H1 (cell line): ENCODE measurements around the gene SPINT2. TPM values are rescaled to one million over a fixed set of nuclear protein-coding genes. Genes with fewer than 3 reads are reported as not detected.

ENCODE experiments used
- CTCF ChIA-PET: fragments of 300-600 bp; sonication (Branson Sonifier 250); formaldehyde crosslinking; loops from one replicate; lab custom pipeline; 2021; ENCODE audit not compliant: partially characterized antibody; lab: Charles Lee
- POLR2A ChIA-PET: fragments of 300-600 bp; sonication (Branson Sonifier 250); formaldehyde crosslinking; loops from one replicate; lab custom pipeline; 2021; ENCODE audit warnings: inconsistent platforms; ENCODE audit not compliant: partially characterized antibody; lab: Charles Lee
- DNase-seq, 2 experiments: peaks; one replicate each; pipeline versions ENCODE4 v3.0.0 to v3.0.0-alpha.2; 2010 to 2022; ENCODE audit warnings: low spot score in 2 of 2, low read depth in 1 of 2, mixed read lengths in 1 of 2
- FAIRE-seq: peaks from 2 replicates; lab custom pipeline; 2011; peaks lifted over from hg19 to GRCh38; lab: Jason Lieb, UNC
- H2AFZ ChIP-seq: 2 replicates; pipeline ENCODE4 v1.8.1; 2012; ENCODE audit warnings: low read length, inconsistent platforms
- H2AK5ac ChIP-seq: 2 replicates; pipeline ENCODE4 v1.6.1; 2013; ENCODE audit warnings: low read depth, low read length
- H2BK120ac ChIP-seq: replicated peaks from 2 replicates; pipeline ENCODE3; 2013; ENCODE audit warnings: low read depth, low read length, inconsistent platforms
- H2BK12ac ChIP-seq: 2 replicates; pipeline ENCODE4 v1.6.1; 2013; ENCODE audit warnings: low read depth, low read length
- H2BK15ac ChIP-seq: 2 replicates; pipeline ENCODE4 v1.6.1; 2013; ENCODE audit warnings: low read length
- H2BK20ac ChIP-seq: 2 replicates; pipeline ENCODE4 v1.6.1; 2013; ENCODE audit warnings: low read length
- H2BK5ac ChIP-seq: 2 replicates; pipeline ENCODE4 v1.6.1; 2013; ENCODE audit warnings: low read depth, low read length
- H3K14ac ChIP-seq: 2 replicates; pipeline ENCODE4 v1.6.1; 2013; ENCODE audit warnings: inconsistent platforms; ENCODE audit not compliant: insufficient read length
- H3K18ac ChIP-seq: 2 replicates; pipeline ENCODE4 v1.6.1; 2013; ENCODE audit warnings: low read length; ENCODE audit errors: extremely low read depth
- H3K23ac ChIP-seq: 2 replicates; pipeline ENCODE4 v1.6.1; 2013; ENCODE audit warnings: inconsistent platforms; ENCODE audit not compliant: insufficient read length
- H3K23me2 ChIP-seq: 2 replicates; pipeline ENCODE4 v1.6.1; 2013; ENCODE audit warnings: low read depth, low read length
- H3K27ac ChIP-seq: 2 replicates; pipeline ENCODE4 v1.6.1; 2011; ENCODE audit warnings: low read depth, low read length, inconsistent platforms
- H3K27me3 ChIP-seq, 4 experiments: replicated peaks in 1 of 4; 1 replicate in 1 of 4; 2 replicates in 3 of 4; pipeline versions ENCODE4 v1.6.1 to v1.8.1; 2011 to 2013; ENCODE audit warnings: low read length in 3 of 4, mild to moderate bottlenecking in 3 of 4, inconsistent platforms in 2 of 4, mixed read lengths in 2 of 4, moderate library complexity in 1 of 4; ENCODE audit not compliant: control insufficient read depth in 3 of 4, insufficient read depth in 3 of 4; ENCODE audit errors: extremely low read depth in 1 of 4
- H3K36me3 ChIP-seq, 4 experiments: 2 replicates each; pipeline versions ENCODE4 v1.6.1 to v1.8.1; 2011 to 2013; ENCODE audit warnings: mild to moderate bottlenecking in 4 of 4, low read length in 3 of 4, moderate library complexity in 2 of 4, control low read depth in 1 of 4, inconsistent platforms in 1 of 4; ENCODE audit not compliant: insufficient read depth in 4 of 4, control insufficient read depth in 2 of 4
- H3K4ac ChIP-seq: replicated peaks from 2 replicates; pipeline ENCODE3; 2013; ENCODE audit warnings: low read length, low read depth, mixed read lengths, inconsistent platforms; ENCODE audit not compliant: insufficient read length
- H3K4me1 ChIP-seq, 4 experiments: replicated peaks in 1 of 4; 1 replicate in 1 of 4; 2 replicates in 3 of 4; pipeline versions ENCODE4 v1.6.1 to v1.8.1; 2011 to 2013; ENCODE audit warnings: low read length in 3 of 4, inconsistent platforms in 2 of 4, mixed read lengths in 1 of 4; ENCODE audit not compliant: insufficient read depth in 4 of 4, control insufficient read depth in 3 of 4
- H3K4me2 ChIP-seq, 2 experiments: 2 replicates each; pipeline versions ENCODE4 v1.6.1 to v1.8.1; 2011 to 2013; ENCODE audit warnings: low read depth in 2 of 2, low read length in 2 of 2, control low read depth in 1 of 2, inconsistent platforms in 1 of 2, mild to moderate bottlenecking in 1 of 2; ENCODE audit not compliant: insufficient read depth in 1 of 2
- H3K4me3 ChIP-seq, 4 experiments: fragments of 200-600, 300-600 bp in 1 of 4; sonication (generic), shearing (Covaris generic), sonication (Bioruptor Twin) in 1 of 4; 2 replicates each; pipeline versions ENCODE4 v1.5.1 to v1.8.1; 2011 to 2016; ENCODE audit warnings: low read length in 4 of 4, low read depth in 3 of 4, control low read depth in 2 of 4, inconsistent platforms in 2 of 4, mild to moderate bottlenecking in 2 of 4, mixed read lengths in 1 of 4, moderate library complexity in 1 of 4; ENCODE audit not compliant: insufficient read depth in 2 of 4; ENCODE audit errors: extremely low read depth in 1 of 4
- H3K56ac ChIP-seq: replicated peaks from 2 replicates; pipeline ENCODE3; 2013; ENCODE audit warnings: low read depth, mild to moderate bottlenecking, mixed read lengths, low read length, inconsistent platforms; ENCODE audit not compliant: insufficient read length
- H3K79me1 ChIP-seq: 2 replicates; pipeline ENCODE4 v1.6.1; 2013; ENCODE audit warnings: low read depth, low read length, control low read depth
- H3K79me2 ChIP-seq, 2 experiments: 2 replicates each; pipeline versions ENCODE4 v1.6.1 to v1.8.1; 2012 to 2013; ENCODE audit warnings: low read length in 2 of 2, mild to moderate bottlenecking in 2 of 2, inconsistent platforms in 1 of 2; ENCODE audit not compliant: insufficient read depth in 2 of 2, control insufficient read depth in 1 of 2
- H3K9ac ChIP-seq, 4 experiments: replicated peaks in 1 of 4; 1 replicate in 1 of 4; 2 replicates in 3 of 4; pipeline versions ENCODE4 v1.6.1 to v1.8.1; 2011 to 2013; ENCODE audit warnings: low read depth in 3 of 4, low read length in 3 of 4, control low read depth in 2 of 4, mild to moderate bottlenecking in 2 of 4, moderate library complexity in 2 of 4, inconsistent platforms in 1 of 4; ENCODE audit errors: extremely low read depth in 1 of 4
- H3K9me3 ChIP-seq, 2 experiments: 2 replicates each; pipeline versions ENCODE4 v1.6.1 to v1.8.1; 2012 to 2013; ENCODE audit warnings: mild to moderate bottlenecking in 2 of 2, moderate library complexity in 2 of 2, control low read depth in 1 of 2, inconsistent platforms in 1 of 2, low read depth in 1 of 2, low read length in 1 of 2, mixed read lengths in 1 of 2; ENCODE audit not compliant: insufficient read depth in 2 of 2
- H4K20me1 ChIP-seq, 2 experiments: replicated peaks in 1 of 2; 2 replicates each; pipeline versions ENCODE3 to v1.8.1; 2011 to 2013; ENCODE audit warnings: inconsistent platforms in 2 of 2, low read length in 2 of 2, mild to moderate bottlenecking in 1 of 2; ENCODE audit not compliant: insufficient read depth in 2 of 2, control insufficient read depth in 1 of 2
- H4K5ac ChIP-seq: 2 replicates; pipeline ENCODE4 v1.6.1; 2013; ENCODE audit warnings: low read length, low read depth, mixed read lengths, inconsistent platforms; ENCODE audit not compliant: insufficient read length
- H4K8ac ChIP-seq: 2 replicates; pipeline ENCODE4 v1.8.0; 2013; ENCODE audit warnings: mild to moderate bottlenecking, moderate library complexity, low read length, inconsistent platforms; ENCODE audit not compliant: insufficient read depth; ENCODE audit errors: extremely low read depth
- H4K91ac ChIP-seq: replicated peaks from 2 replicates; pipeline ENCODE3; 2013; ENCODE audit warnings: low read length, mixed read lengths, inconsistent platforms; ENCODE audit not compliant: insufficient read length
- ASH2L ChIP-seq: fragments of 200-600, 300-600 bp; sonication (generic); IDR thresholded peaks from one replicate; pipeline ENCODE4 v1.7.1; 2017; ENCODE audit warnings: low read length
- GTF2F1 ChIP-seq: IDR thresholded peaks from 2 replicates; pipeline ENCODE4 v1.6.1; 2012; ENCODE audit warnings: low read depth, low read length, improper control_type of control experiment, borderline replicate concordance
- KDM5A ChIP-seq: fragments of 200-600 bp; IDR thresholded peaks from 2 replicates; pipeline ENCODE4 v1.7.1; 2012; ENCODE audit warnings: mild to moderate bottlenecking, low read length, inconsistent platforms, mixed read lengths
- PHF8 ChIP-seq: fragments of 200-600 bp; sonication (generic); conservative IDR thresholded peaks from 2 replicates; pipeline ENCODE4 v1.7.1; 2012; ENCODE audit warnings: low read depth, mild to moderate bottlenecking, inconsistent platforms, low read length, moderate library complexity
- RNF2 ChIP-seq: fragments of 200-900, 300-1000 bp; sonication (generic); IDR thresholded peaks from 2 replicates; pipeline ENCODE4 v1.7.1; 2016; ENCODE audit warnings: borderline replicate concordance, low read depth, mild to moderate bottlenecking, antibody characterized with exemption, low read length; ENCODE audit not compliant: poor library complexity, severe bottlenecking; ENCODE audit errors: missing control alignments
- SP2 ChIP-seq: IDR thresholded peaks from 2 replicates; pipeline ENCODE4 v1.6.1; 2012; ENCODE audit warnings: mild to moderate bottlenecking, low read length, inconsistent platforms
- ZNF274 ChIP-seq: IDR thresholded peaks from 2 replicates; pipeline ENCODE4 v1.7.0; 2012; ENCODE audit warnings: low read length, borderline replicate concordance; ENCODE audit errors: extremely low read depth
- WGBS, 2 experiments: shearing (Covaris generic) in 1 of 2; methylation state at CpG; one replicate each; pipeline versions ENCODE4 v1.1.6 to v1.1.7; 2013 to 2015; ENCODE audit warnings: low lambda C conversion rate in 2 of 2, mixed read lengths in 2 of 2, inconsistent platforms in 1 of 2, low coverage in 1 of 2, missing lambda C conversion rate in 1 of 2; ENCODE audit not compliant: insufficient replicate concordance in 2 of 2, insufficient coverage in 1 of 2, insufficient read length in 1 of 2; ENCODE audit errors: extremely low coverage in 1 of 2, missing lambda C conversion rate in 1 of 2; 5-methylcytosine and 5-hydroxymethylcytosine counted together
- polyA plus RNA-seq, 7 experiments: library from polyadenylated mRNA; depleted of rRNA in 3 of 7; stranded (reverse) in 5 of 7; unstranded in 2 of 7; fragments of >200 nt in 5 of 7; fragments of 200-250 nt in 2 of 7; gene quantifications; 1 replicate in 5 of 7; 2 replicates in 1 of 7; 4 replicates in 1 of 7; pipeline versions ENCODE4 v1.2.1 to v1.2.3, GENCODE V29; 2011 to 2013; ENCODE audit warnings: missing spikeins in 2 of 7, mixed read lengths in 2 of 7
- total RNA-seq: library from RNA; stranded (reverse); fragmentation: NEBNext Ultra II Directional; extraction: Animal tissue kit (Norgen Biotek cat#: 25700); gene quantifications from 2 replicates; pipeline ENCODE4 v1.2.1, GENCODE V29; 2021
- TF ChIP-seq, protein P1 (sequence below): IDR thresholded peaks from 2 replicates; pipeline ENCODE4 v1.6.1; 2012; ENCODE audit warnings: inconsistent platforms
- TF ChIP-seq, protein P2 (sequence below): IDR thresholded peaks from 2 replicates; pipeline ENCODE4 v1.6.1; 2012; ENCODE audit warnings: low read length, inconsistent platforms

The SPINT2 gene
- total and polyA plus RNA-seq, 2 of the 8 experiments (the other 6 are each of a cell fraction or from before 2014, with no cell fraction given): 294 to 296 TPM

DNA sequence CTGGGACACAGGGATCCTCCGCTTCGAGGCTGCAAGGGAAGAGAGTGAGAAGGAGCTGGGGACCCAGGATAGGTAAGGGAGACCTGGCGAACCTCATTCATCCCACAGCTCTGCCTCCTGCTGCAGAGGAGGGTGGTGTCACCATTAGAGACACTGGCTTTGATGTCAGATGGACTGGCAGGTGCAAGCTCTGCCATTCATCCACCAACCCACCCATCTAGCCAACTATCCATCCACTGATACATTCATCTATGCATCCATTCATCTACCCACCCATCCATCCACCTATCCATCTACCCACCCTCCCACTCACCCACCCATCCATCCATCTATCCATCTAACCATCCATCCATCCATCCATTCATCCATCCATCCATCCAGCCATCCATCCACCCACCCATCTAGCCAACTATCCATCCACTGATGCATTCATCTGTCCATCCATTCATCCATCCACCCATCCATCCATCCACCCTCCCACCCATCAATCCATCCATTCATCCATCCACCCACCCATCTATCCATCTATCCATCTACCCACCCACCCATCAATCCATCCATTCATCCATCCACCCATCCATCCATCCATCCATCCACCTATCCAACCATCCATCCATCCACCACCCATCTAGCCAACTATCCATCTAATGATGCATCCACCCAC lies 45.4 kb downstream of the SPINT2 start:
- Histone ChIP-seq H4K5ac (no peak overlapping the region), H4K91ac (no peak overlapping the region), H2AK5ac (no peak overlapping the region), H3K79me2 (peaks cover 0 to 15% of the 10 kb centered on the region in 2 experiments; a peak in 2 of 4 replicates), H4K8ac (no peak overlapping the region; the same call in 1 of the 2 replicates), H3K23ac (no peak overlapping the region), H3K4me2 (no peak overlapping the region), H3K4ac (no peak overlapping the region), H3K18ac (no peak overlapping the region), H3K27ac (no peak overlapping the region), H4K20me1 (peaks cover 4 to 14% of the 10 kb centered on the region in 2 experiments), H3K4me3 (no peak overlapping the region), H2BK20ac (no peak overlapping the region), H3K79me1 (peaks cover 8% of the 10 kb centered on the region), H2BK15ac (no peak overlapping the region), H3K56ac (no peak overlapping the region), H3K9me3 (no peaks in the 10 kb centered on the region), H2AFZ (no peak overlapping the region), H3K9ac (no peak overlapping the region), H3K36me3 (peaks cover 0 to 18% (median 9%) of the 10 kb centered on the region in 4 experiments; a peak in 5 of 8 replicates), H2BK120ac (no peak overlapping the region), H3K4me1 (peaks cover 0 to 3% (median under 1%) of the 10 kb centered on the region in 4 experiments; a peak in 3 of 7 replicates), H3K27me3 (no peaks in the 10 kb centered on the region), H3K14ac (no peak overlapping the region), H2BK12ac (no peak overlapping the region), H3K23me2 (peaks cover 9% of the 10 kb centered on the region; the same call in 1 of the 2 replicates), H2BK5ac (no peak overlapping the region)
- WGBS, 2 experiments: 89% methylated on average over 3 of the region's 3 CpGs; no CpG with 5 or more reads in 1 of the 2 experiments
- CTCF ChIA-PET: interaction anchor here (0.6 to 3.0 kb wide), 4 partner anchors 12 to 53 kb away, joined by 3 to 7 read pairs (median 3); no protein-coding TSS in a partner anchor
- FAIRE-seq: no peak
- POLR2A ChIA-PET: interaction anchor here (0.6 to 1.0 kb wide), 3 partner anchors 9 to 46 kb away, joined by 3 to 6 read pairs (median 3); no protein-coding TSS in a partner anchor
- DNase-seq: no peak
- TF ChIP-seq RNF2: no peak
- no peak for TF ChIP-seq PHF8
- TF ChIP-seq ASH2L: no peak
- TF ChIP-seq KDM5A: no peak
- TF ChIP-seq, protein P1, sequence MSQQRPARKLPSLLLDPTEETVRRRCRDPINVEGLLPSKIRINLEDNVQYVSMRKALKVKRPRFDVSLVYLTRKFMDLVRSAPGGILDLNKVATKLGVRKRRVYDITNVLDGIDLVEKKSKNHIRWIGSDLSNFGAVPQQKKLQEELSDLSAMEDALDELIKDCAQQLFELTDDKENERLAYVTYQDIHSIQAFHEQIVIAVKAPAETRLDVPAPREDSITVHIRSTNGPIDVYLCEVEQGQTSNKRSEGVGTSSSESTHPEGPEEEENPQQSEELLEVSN: no peak
- no peak for TF ChIP-seq GTF2F1
- no peak for TF ChIP-seq ZNF274
- TF ChIP-seq SP2: no peak
- TF ChIP-seq, protein P2, sequence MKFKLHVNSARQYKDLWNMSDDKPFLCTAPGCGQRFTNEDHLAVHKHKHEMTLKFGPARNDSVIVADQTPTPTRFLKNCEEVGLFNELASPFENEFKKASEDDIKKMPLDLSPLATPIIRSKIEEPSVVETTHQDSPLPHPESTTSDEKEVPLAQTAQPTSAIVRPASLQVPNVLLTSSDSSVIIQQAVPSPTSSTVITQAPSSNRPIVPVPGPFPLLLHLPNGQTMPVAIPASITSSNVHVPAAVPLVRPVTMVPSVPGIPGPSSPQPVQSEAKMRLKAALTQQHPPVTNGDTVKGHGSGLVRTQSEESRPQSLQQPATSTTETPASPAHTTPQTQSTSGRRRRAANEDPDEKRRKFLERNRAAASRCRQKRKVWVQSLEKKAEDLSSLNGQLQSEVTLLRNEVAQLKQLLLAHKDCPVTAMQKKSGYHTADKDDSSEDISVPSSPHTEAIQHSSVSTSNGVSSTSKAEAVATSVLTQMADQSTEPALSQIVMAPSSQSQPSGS: no peak
